ENCODE results near the gene AP4M1. TPM values are rescaled to one million over a fixed set of nuclear protein-coding genes. Genes with fewer than 3 reads are reported as not detected.
"Not testable (repeated sequence)": the region's sequence is repeated elsewhere in the genome, so short reads cannot be mapped to it uniquely, and the experiment has no call there.

The AP4M1 gene
- total RNA-seq, 1 donor from 2014 or later = 23.6 TPM

DNA sequence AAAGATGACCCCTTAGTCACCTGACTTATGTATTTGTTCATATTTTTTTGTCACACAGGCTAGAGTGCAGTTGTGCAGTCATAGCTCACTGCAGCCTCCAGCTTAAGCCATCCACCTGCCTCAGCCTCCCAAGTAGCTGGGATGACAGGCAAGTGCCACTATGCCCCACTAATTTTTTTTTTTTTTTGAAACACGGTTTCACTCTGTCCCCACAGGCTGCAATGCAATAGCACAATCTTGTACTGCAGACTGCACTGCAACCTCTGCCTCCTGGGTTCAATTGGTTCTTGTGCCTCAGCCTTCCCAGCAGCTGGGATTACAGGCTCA lies 27.2 kb downstream of the AP4M1 start:
- Histone ChIP-seq H3K36me3 (ENCODE audit: control insufficient read depth, insufficient read depth, low read length) (no peaks in the 10 kb centered on the region), H3K27me3 (ENCODE audit: control insufficient read depth, insufficient read depth, low read length) (no peaks in the 10 kb centered on the region), H3K4me3 (ENCODE audit: low read depth, low read length) (no peak overlapping the region)
- TF ChIP-seq, protein P1, sequence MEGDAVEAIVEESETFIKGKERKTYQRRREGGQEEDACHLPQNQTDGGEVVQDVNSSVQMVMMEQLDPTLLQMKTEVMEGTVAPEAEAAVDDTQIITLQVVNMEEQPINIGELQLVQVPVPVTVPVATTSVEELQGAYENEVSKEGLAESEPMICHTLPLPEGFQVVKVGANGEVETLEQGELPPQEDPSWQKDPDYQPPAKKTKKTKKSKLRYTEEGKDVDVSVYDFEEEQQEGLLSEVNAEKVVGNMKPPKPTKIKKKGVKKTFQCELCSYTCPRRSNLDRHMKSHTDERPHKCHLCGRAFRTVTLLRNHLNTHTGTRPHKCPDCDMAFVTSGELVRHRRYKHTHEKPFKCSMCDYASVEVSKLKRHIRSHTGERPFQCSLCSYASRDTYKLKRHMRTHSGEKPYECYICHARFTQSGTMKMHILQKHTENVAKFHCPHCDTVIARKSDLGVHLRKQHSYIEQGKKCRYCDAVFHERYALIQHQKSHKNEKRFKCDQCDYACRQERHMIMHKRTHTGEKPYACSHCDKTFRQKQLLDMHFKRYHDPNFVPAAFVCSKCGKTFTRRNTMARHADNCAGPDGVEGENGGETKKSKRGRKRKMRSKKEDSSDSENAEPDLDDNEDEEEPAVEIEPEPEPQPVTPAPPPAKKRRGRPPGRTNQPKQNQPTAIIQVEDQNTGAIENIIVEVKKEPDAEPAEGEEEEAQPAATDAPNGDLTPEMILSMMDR (IDR thresholded peaks at IDR 0.05; ENCODE audit: insufficient read depth, low read length, poor library complexity, severe bottlenecking) = no peak
- no peak for DNase-seq (ENCODE audit: low read depth)

DNA sequence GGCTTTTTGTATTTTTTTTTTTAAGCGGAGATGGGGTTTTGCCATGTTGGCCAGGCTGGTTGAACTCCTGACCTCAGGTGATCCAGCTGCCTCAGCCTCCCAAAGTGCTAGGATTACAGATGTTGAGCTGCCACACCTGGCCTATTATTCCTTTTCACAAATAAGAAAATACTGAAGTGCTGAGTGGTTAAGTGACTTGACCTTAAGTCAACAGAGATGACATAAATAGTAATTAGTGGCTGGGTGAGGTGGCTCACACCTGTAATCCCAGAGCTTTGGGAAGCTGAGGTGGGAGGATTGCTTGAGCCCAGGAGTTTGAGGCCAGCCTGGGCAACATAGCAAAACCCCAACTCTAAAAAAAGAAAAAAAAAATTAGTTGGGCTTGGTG lies 28.8 kb downstream of the AP4M1 start:
- H3K27me3 ChIP-seq (ENCODE audit: control insufficient read depth, insufficient read depth, low read length); H3K4me3 ChIP-seq (ENCODE audit: low read depth, low read length); DNase-seq (ENCODE audit: low read depth); H3K36me3 ChIP-seq (ENCODE audit: control insufficient read depth, insufficient read depth, low read length): not testable (repeated sequence)

DNA sequence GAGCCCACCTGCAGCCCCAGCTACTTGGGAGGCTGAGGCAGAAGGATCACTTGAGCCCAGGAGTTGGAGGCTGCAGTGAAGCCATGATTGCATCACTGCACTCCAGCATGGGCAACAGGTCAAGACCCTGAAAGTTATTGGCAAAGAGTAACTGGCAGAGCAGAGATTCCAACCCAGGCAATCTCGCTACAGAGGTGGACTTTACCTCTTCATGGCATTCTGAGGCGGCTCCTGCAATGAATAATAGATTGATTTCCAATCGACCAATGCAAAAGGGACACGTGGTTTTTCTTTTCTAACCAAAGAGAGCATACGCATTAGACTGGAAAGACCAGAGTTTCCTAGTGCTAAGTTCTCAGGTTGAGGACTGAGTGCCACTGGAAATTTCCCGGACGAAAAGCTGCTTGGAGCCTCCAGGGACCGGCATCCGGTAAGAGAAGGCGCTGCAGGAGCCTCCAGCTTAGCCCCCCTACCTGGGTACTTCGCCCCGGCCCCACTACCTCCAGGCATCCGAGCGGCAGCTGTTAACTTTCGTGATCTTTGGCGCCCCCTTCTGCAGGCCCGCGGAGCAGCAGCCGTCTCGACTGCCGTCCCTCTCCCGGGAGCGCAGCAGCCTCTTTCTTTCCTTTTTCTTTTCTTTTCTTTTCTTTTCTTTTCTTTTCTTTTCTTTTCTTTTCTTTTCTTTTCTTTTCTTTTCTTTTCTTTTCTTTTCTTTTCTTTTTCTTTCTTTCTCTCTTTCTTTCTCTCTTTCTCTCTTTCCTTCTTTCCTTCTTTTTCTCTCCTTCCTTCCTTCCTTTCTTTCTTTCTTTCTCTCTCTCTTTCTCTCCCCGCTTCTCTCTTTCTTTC lies 29.4 kb downstream of the AP4M1 start:
- TF ChIP-seq, protein P1 (IDR thresholded peaks at IDR 0.05; ENCODE audit: insufficient read depth, low read length, poor library complexity, severe bottlenecking) = peak; percentile 83
- Histone ChIP-seq H3K27me3 (ENCODE audit: control insufficient read depth, insufficient read depth, low read length) (no peaks in the 10 kb centered on the region), H3K4me3 (ENCODE audit: low read depth, low read length) (no peak overlapping the region), H3K36me3 (ENCODE audit: control insufficient read depth, insufficient read depth, low read length) (no peaks in the 10 kb centered on the region)
- DNase-seq (ENCODE audit: low read depth) = no peak

DNA sequence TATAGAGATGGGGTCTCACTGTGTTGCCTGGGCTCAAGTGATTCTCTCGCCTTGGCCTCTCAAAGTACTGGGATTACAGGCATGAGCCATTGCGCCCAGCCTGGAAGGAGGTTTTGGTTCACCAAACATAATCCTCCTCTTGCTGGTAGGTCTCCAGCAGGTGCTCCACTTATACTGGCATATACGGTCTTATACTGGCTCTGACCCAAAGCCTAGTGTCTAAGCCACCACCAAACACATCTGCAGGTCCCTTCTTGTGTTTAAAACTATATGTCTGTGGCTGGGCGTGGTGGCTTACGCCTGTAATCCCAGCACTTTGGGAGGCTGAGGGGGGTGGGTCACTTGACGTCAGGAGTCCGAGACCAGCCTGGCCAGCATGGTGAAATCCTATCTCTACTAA lies 30.7 kb downstream of the AP4M1 start:
- no peaks in the 10 kb centered on the region for H3K36me3 ChIP-seq (ENCODE audit: control insufficient read depth, insufficient read depth, low read length)
- H3K4me3 ChIP-seq (ENCODE audit: low read depth, low read length) = no peak overlapping the region
- DNase-seq (ENCODE audit: low read depth) = no peak
- TF ChIP-seq, protein P1 (IDR thresholded peaks at IDR 0.05; ENCODE audit: insufficient read depth, low read length, poor library complexity, severe bottlenecking) = no peak
- H3K27me3 ChIP-seq (ENCODE audit: control insufficient read depth, insufficient read depth, low read length) = no peaks in the 10 kb centered on the region

DNA sequence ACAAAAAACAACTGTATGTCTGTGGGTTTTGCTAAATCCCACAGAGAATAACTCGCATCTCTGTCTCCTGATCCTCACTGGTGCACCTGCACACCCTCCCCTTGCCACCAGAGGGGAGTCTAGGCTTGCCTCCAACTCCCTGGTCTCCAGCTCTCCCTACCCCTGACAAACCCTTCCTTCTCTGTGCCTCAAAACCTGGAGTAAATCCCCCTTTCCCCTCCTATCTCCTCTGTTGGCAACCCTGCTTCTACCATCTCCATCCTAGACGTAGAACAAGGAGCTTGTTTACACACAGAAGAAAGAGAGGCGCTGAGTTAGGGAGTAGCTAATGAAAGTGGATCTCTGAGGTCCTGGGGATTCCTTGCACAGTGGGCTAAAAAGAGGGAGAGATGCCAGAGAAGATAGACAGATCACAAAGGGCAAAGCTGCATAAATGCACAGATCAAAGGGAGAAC lies 31.3 kb downstream of the AP4M1 start:
- TF ChIP-seq, protein P1 (IDR thresholded peaks at IDR 0.05; ENCODE audit: insufficient read depth, low read length, poor library complexity, severe bottlenecking) = peak; percentile 94
- DNase-seq (ENCODE audit: low read depth) = no peak

DNA sequence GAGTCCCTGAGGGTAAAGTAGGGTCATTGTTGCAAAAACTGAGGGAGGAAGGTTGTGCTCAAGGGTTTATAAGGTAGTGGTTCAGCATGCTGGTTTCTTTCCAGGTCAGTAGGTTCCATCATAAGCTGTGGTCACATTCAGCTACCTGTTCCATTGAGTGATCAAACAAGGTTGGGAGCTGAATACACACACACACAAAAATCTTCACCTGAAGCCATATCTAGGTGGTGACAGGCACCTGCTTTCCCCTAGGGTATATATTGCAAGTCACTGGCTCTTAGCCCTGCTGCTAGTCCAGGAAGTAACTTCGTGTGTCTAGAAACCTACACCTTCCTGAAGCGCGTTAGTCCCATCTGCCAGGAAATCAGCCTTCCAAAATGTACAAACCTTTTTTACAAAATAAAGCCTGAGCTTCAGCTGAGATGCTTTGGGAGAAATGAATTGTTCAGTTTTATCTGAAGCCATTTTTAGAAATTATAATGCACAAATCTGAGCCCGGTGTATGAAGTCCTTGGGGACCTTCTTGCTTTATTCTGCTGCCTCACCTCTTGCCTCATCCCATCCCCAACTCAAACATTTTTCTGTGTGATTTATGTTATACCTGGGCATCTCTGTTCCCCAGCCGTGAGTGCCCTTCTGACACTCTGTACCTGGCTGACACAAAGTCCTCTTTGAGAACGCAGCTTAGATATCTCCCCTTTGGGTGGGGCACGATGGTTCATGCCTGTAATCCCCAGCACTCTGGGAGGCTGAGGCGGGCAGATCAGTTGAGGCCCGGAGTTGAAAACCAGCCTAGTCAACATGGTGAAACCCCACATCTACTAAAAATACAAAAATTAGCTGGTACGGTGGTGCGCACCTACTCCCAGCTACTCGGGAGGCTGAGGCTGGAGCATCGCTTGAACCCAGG lies 36.7 kb downstream of the AP4M1 start:
- H3K27me3 ChIP-seq (ENCODE audit: control insufficient read depth, insufficient read depth, low read length) = no peaks in the 10 kb centered on the region
- H3K4me3 ChIP-seq (ENCODE audit: low read depth, low read length) = no peak overlapping the region
- H3K36me3 ChIP-seq (ENCODE audit: control insufficient read depth, insufficient read depth, low read length) = no peaks in the 10 kb centered on the region
- TF ChIP-seq, protein P1 (IDR thresholded peaks at IDR 0.05; ENCODE audit: insufficient read depth, low read length, poor library complexity, severe bottlenecking) = no peak
- DNase-seq (ENCODE audit: low read depth) = no peak

More for the DNA sequence above, 31.3 kb downstream of the AP4M1 start:
- Histone ChIP-seq H3K36me3 (ENCODE audit: control insufficient read depth, insufficient read depth, low read length) (no peaks in the 10 kb centered on the region), H3K4me3 (ENCODE audit: low read depth, low read length) (no peak overlapping the region), H3K27me3 (ENCODE audit: control insufficient read depth, insufficient read depth, low read length) (no peaks in the 10 kb centered on the region)

All from kidney epithelial cell (primary cell).